Nephron progenitor cell (in vitro differentiated cells): ENCODE results near the gene TTI1.

ENCODE experiments used
- DNase-seq: peaks from one replicate; pipeline ENCODE4 v3.0.0; 2021
- H3K27ac Mint-ChIP-seq: 2 replicates; pipeline ENCODE4 v1.8.0; 2021; ENCODE audit warnings: mild to moderate bottlenecking, moderate library complexity, mixed read lengths
- H3K27me3 Mint-ChIP-seq: 2 replicates; pipeline ENCODE4 v1.8.0; 2021; ENCODE audit warnings: mild to moderate bottlenecking, low read depth, mixed read lengths; ENCODE audit not compliant: poor library complexity
- H3K36me3 Mint-ChIP-seq: 2 replicates; pipeline ENCODE4 v1.8.0; 2021; ENCODE audit warnings: low read depth, mixed read lengths
- H3K4me1 Mint-ChIP-seq: 2 replicates; pipeline ENCODE4 v1.8.0; 2021; ENCODE audit warnings: mixed read lengths
- H3K4me3 Mint-ChIP-seq: 2 replicates; pipeline ENCODE4 v1.8.0; 2021; ENCODE audit warnings: mild to moderate bottlenecking, moderate library complexity, mixed read lengths
- H3K9me3 Mint-ChIP-seq: 2 replicates; pipeline ENCODE4 v1.8.0; 2021; ENCODE audit warnings: mild to moderate bottlenecking, moderate library complexity, mixed read lengths
- TF ChIP-seq, protein P1 (sequence below): fragments of 200-600 bp; sonication (generic); IDR thresholded peaks from 2 replicates; pipeline ENCODE4 v1.5.0; 2021; ENCODE audit warnings: antibody characterized with exemption

TTI1 gene

DNA sequence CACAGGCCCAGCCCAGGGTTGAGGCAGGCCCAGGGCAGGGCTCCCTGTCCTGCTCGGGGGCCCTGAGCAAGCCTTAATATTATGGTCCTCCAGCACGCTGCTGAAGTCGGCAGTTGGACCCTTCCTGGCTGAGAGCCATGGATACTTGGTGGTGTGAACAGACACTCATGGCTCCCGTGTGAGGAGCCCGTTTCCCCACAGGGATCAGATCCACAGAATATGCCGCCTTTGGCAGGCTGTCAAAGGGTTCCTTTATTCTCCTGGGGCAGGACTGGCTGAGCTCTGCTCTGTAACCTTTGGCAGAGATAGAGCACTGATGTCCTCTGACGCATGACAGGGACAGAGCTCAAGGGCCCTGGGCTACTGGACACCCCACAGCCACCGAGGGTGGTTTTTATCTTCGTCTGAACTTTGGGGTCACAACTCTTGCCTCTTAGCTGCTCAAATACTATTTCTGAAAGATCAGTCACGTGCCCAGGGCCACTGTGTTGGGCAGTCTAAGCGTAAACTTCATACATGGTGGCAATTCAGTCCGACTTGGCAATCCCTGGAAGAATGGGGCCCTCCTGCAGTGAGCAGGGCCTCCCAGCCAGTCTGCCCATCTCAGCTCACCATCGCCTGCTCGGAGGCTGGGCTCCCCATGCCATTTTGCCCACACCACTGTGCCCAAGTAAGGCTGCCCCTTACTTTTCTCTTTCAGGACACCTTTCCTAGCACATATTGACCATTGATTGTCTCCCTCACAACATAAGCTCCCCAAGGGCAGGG is 49.1 kb downstream of the TTI1 start:
- H3K4me1 Mint-ChIP-seq: peaks cover 36% of the 10 kb centered on the region
- TF ChIP-seq, protein P1, sequence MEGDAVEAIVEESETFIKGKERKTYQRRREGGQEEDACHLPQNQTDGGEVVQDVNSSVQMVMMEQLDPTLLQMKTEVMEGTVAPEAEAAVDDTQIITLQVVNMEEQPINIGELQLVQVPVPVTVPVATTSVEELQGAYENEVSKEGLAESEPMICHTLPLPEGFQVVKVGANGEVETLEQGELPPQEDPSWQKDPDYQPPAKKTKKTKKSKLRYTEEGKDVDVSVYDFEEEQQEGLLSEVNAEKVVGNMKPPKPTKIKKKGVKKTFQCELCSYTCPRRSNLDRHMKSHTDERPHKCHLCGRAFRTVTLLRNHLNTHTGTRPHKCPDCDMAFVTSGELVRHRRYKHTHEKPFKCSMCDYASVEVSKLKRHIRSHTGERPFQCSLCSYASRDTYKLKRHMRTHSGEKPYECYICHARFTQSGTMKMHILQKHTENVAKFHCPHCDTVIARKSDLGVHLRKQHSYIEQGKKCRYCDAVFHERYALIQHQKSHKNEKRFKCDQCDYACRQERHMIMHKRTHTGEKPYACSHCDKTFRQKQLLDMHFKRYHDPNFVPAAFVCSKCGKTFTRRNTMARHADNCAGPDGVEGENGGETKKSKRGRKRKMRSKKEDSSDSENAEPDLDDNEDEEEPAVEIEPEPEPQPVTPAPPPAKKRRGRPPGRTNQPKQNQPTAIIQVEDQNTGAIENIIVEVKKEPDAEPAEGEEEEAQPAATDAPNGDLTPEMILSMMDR: no peak
- peaks cover 51% of the 10 kb centered on the region for H3K36me3 Mint-ChIP-seq
- DNase-seq: no peak
- H3K27me3 Mint-ChIP-seq: peaks cover 12% of the 10 kb centered on the region
- H3K9me3 Mint-ChIP-seq: no peaks in the 10 kb centered on the region
- H3K4me3 Mint-ChIP-seq: no peak overlapping the region
- peak overlapping the region; percentile 59 for H3K27ac Mint-ChIP-seq

DNA sequence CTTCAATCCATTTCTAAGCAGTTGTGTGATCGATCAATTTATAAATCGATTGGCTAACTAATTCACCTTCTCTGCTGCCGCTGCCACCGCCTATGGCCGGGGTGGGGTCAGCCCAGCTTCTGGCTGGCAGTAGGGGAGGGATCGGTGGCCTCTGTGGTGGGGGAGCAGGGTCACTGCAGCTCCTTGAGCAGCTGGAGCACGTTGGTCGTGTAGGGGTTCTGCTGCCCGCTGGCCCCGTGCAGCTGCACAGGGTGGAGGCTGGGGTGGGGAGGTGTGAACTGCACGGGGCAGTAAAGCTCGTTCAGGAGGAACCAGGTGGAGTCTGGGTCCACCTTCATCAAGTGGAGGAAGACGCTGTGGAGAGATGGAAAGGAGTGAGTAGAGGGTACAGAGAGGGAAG is 50.0 kb downstream of the TTI1 start:
- DNase-seq: no peak
- no peak overlapping the region for H3K4me3 Mint-ChIP-seq
- peaks cover 16% of the 10 kb centered on the region for H3K27me3 Mint-ChIP-seq
- no peaks in the 10 kb centered on the region for H3K9me3 Mint-ChIP-seq
- TF ChIP-seq, protein P1: no peak
- H3K4me1 Mint-ChIP-seq: peaks cover 28% of the 10 kb centered on the region
- peaks cover 51% of the 10 kb centered on the region for H3K36me3 Mint-ChIP-seq
- peak overlapping the region; percentile 73 for H3K27ac Mint-ChIP-seq

DNA sequence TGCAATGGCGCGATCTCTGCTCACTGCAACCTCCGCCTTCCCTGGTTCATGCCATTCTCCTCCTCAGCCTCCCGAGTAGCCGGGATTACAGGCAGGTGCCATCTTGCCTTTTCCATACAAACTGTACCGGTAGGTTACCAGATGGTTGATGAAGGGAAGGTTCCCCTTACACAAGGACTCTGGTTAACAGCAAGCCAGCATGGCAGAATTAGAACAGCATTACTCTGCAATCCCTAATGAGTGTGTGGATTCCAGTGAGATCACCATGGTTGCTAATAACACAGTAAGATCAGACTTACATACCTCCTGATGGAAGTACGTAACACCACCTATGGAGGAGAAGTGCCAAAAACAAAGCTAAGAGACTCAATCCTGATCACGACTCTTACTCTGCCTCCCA is 51.7 kb downstream of the TTI1 start:
- peaks cover 27% of the 10 kb centered on the region for H3K27me3 Mint-ChIP-seq
- TF ChIP-seq, protein P1: no peak
- H3K36me3 Mint-ChIP-seq: peaks cover 51% of the 10 kb centered on the region
- no peak overlapping the region for H3K27ac Mint-ChIP-seq
- DNase-seq: no peak
- H3K4me1 Mint-ChIP-seq: peaks cover 31% of the 10 kb centered on the region
- H3K9me3 Mint-ChIP-seq: no peaks in the 10 kb centered on the region
- H3K4me3 Mint-ChIP-seq: no peak overlapping the region

DNA sequence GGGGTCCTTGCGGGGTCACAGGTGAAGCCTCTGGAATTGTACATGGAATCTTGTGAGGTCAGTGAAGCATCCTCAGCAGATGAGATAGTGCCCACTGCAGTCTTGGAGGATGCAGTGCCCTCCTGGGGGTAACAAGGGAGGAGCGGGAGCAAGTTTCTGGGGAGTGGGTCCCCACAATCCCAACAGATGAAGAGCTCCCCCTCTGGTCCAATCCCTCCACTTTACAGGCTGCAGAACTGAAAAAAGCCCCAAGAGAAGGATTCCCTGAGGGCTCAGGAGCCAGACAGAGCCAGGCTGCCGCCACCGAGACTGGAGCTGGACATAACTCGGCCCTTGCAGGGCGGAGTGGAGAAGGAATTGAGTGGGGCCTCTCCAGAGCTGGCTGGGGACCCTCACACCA is 52.4 kb downstream of the TTI1 start:
- H3K27me3 Mint-ChIP-seq: peaks cover 31% of the 10 kb centered on the region

DNA sequence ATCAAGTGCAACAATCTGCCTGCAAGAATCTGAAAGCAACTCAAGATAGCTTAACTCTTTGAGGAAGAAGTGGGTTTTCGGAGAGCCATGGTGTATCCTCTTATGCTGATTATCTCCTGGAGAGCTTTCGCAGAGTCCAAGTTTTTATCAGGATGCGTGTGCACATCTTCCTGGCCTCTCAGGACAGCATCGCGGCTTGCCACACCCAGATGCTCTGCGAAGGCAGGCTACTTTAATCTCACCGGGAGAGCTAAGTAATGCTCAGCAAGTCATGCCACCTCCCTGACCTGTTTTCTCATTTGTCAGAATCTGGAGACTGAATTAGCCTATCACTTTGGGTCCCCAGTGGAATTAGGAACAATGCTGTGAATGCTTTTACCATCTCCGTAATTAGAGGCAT is 52.9 kb downstream of the TTI1 start:
- no peak overlapping the region for H3K4me3 Mint-ChIP-seq
- peaks cover 36% of the 10 kb centered on the region for H3K4me1 Mint-ChIP-seq

More for the DNA sequence above, 52.4 kb downstream of the TTI1 start:
- H3K27ac Mint-ChIP-seq: no peak overlapping the region
- peaks cover 49% of the 10 kb centered on the region for H3K36me3 Mint-ChIP-seq
- H3K9me3 Mint-ChIP-seq: no peaks in the 10 kb centered on the region
- DNase-seq: no peak
- H3K4me3 Mint-ChIP-seq: no peak overlapping the region
- peaks cover 36% of the 10 kb centered on the region for H3K4me1 Mint-ChIP-seq
- TF ChIP-seq, protein P1: no peak

More for the DNA sequence above, 52.9 kb downstream of the TTI1 start:
- TF ChIP-seq, protein P1: no peak
- Mint-ChIP-seq H3K27me3 (peaks cover 35% of the 10 kb centered on the region), H3K27ac (no peak overlapping the region), H3K36me3 (peaks cover 46% of the 10 kb centered on the region), H3K9me3 (no peaks in the 10 kb centered on the region)
- no peak for DNase-seq
